GM12891 (cell line): Measurements from ENCODE around the gene ANXA9.

Experiments used
- DNase-seq: peaks from one replicate; pipeline ENCODE4 v3.0.0; 2011; ENCODE audit warnings: low spot score; ENCODE audit not compliant: insufficient read length
- FAIRE-seq: peaks from 2 replicates; lab custom pipeline; 2011; peaks lifted over from hg19 to GRCh38; lab: Jason Lieb, UNC
- PAX5 ChIP-seq: IDR thresholded peaks from 2 replicates; pipeline ENCODE4 v1.6.1; 2011; ENCODE audit warnings: low read length, moderate library complexity, mild to moderate bottlenecking; ENCODE audit not compliant: insufficient read depth, severe bottlenecking
- POLR2A ChIP-seq: IDR thresholded peaks from 2 replicates; pipeline ENCODE4 v1.6.1; 2011; ENCODE audit warnings: low read depth, low read length, control low read depth
- POLR2AphosphoS5 ChIP-seq: IDR thresholded peaks from 2 replicates; pipeline ENCODE4 v1.6.1; 2011; ENCODE audit warnings: low read depth, low read length, control low read depth
- POU2F2 ChIP-seq: IDR thresholded peaks from 2 replicates; pipeline ENCODE4 v1.6.1; 2011; ENCODE audit warnings: low read depth, mild to moderate bottlenecking, control low read depth, low read length, moderate library complexity
- SPI1 ChIP-seq: IDR thresholded peaks from 2 replicates; pipeline ENCODE4 v1.6.1; 2011; ENCODE audit warnings: low read depth, low read length, control low read depth
- TAF1 ChIP-seq: IDR thresholded peaks from 2 replicates; pipeline ENCODE4 v1.6.1; 2011; ENCODE audit warnings: low read depth, low read length, control low read depth

ANXA9 gene

GRCh38 chr1:151010346-151010726, 28.2 kb downstream of the ANXA9 start:
- DNase-seq (no peak), FAIRE-seq (no peak)
- no peak for TF ChIP-seq POU2F2
- TF ChIP-seq TAF1 = no peak
- no peak for TF ChIP-seq SPI1
- no peak for TF ChIP-seq POLR2AphosphoS5
- no peak for TF ChIP-seq POLR2A
- no peak for TF ChIP-seq PAX5

GRCh38 chr1:151011154-151011850, 29.2 kb downstream of the ANXA9 start:
- FAIRE-seq (no peak), DNase-seq (no peak)
- TF ChIP-seq SPI1 (no peak), POLR2A (no peak), TAF1 (no peak), POU2F2 (no peak), POLR2AphosphoS5 (no peak), PAX5 (no peak)

- FAIRE-seq = no peak
- no peak for DNase-seq
- TF ChIP-seq POLR2AphosphoS5 (no peak), POLR2A (no peak), TAF1 (no peak), PAX5 (no peak), POU2F2 (no peak), SPI1 (no peak)
Observed at GRCh38 chr1:151012684-151013471, 30.8 kb downstream of the ANXA9 start.

- FAIRE-seq = no peak
- TF ChIP-seq POLR2AphosphoS5 = no peak
- TF ChIP-seq PAX5 = no peak
- no peak for TF ChIP-seq POLR2A
- TF ChIP-seq TAF1 = no peak
- TF ChIP-seq SPI1 = no peak
- no peak for TF ChIP-seq POU2F2
- no peak for DNase-seq
Observed at GRCh38 chr1:151013518-151013917, 31.4 kb downstream of the ANXA9 start.

- DNase-seq (peak; percentile 74), FAIRE-seq (peak; percentile 95)
- no peak for TF ChIP-seq TAF1
- no peak for TF ChIP-seq SPI1
- no peak for TF ChIP-seq POLR2A
Observed at GRCh38 chr1:151024540-151025146, 42.6 kb downstream of the ANXA9 start.

- FAIRE-seq = no peak
- DNase-seq = no peak
- TF ChIP-seq SPI1 (no peak), POU2F2 (no peak)
Observed at GRCh38 chr1:151026460-151026859, 44.4 kb downstream of the ANXA9 start.

- FAIRE-seq = no peak
- DNase-seq = no peak
- no peak for TF ChIP-seq SPI1
- no peak for TF ChIP-seq TAF1
- TF ChIP-seq POLR2A = no peak
Observed at GRCh38 chr1:151032164-151032563, 50.1 kb downstream of the ANXA9 start.

- no peak for TF ChIP-seq SPI1
- TF ChIP-seq TAF1 = no peak
- no peak for TF ChIP-seq POLR2AphosphoS5
- no peak for TF ChIP-seq POU2F2
- TF ChIP-seq PAX5 = no peak
- TF ChIP-seq POLR2A = no peak
- FAIRE-seq = no peak
- no peak for DNase-seq
Observed at GRCh38 chr1:151035167-151035566, 53.1 kb downstream of the ANXA9 start.

- no peak for FAIRE-seq
- no peak for TF ChIP-seq PAX5
- no peak for TF ChIP-seq SPI1
- TF ChIP-seq POU2F2 = no peak
- no peak for TF ChIP-seq TAF1
- no peak for TF ChIP-seq POLR2AphosphoS5
- TF ChIP-seq POLR2A = no peak
- DNase-seq = no peak
Observed at GRCh38 chr1:151036356-151036755, 54.3 kb downstream of the ANXA9 start, which contains the start of gene BNIPL. Gene BNIPL, plus strand, starts transcription at chr1:151036586. Its CDS starts 140 bp downstream, at chr1:151036726.

- no peak for DNase-seq
Observed at GRCh38 chr1:151037032-151037431, 54.9 kb downstream of the ANXA9 start.

More at GRCh38 chr1:151037032-151037431, 54.9 kb downstream of the ANXA9 start:
- no peak for FAIRE-seq
- TF ChIP-seq POLR2AphosphoS5 = no peak
- no peak for TF ChIP-seq SPI1
- no peak for TF ChIP-seq TAF1
- no peak for TF ChIP-seq PAX5
- TF ChIP-seq POLR2A = no peak
- no peak for TF ChIP-seq POU2F2
